Prostate gland (tissue), 2 donors: Measurements from ENCODE around the gene CWC25.

Source experiments
- POLR2A ChIP-seq: fragments of 450-650 bp; IDR thresholded peaks from one replicate; pipeline ENCODE4 v1.6.1; 2016; ENCODE audit warnings: antibody characterized with exemption, mild to moderate bottlenecking
- POLR2AphosphoS5 ChIP-seq: sonication (generic); formaldehyde crosslinking; IDR thresholded peaks from one replicate; pipeline ENCODE4 v1.6.1; 2017; ENCODE audit warnings: antibody characterized with exemption
- TF ChIP-seq, protein P1 (sequence below), 4 experiments: fragments of 200-600 bp in 2 of 4; fragments of 450-650 bp in 2 of 4; sonication (generic) in 2 of 4; IDR thresholded peaks; 1 replicate in 3 of 4; 2 replicates in 1 of 4; pipeline ENCODE4 v1.5.1; 2016 to 2019; ENCODE audit warnings: antibody characterized with exemption in 4 of 4, mild to moderate bottlenecking in 2 of 4, moderate library complexity in 2 of 4

DNA sequence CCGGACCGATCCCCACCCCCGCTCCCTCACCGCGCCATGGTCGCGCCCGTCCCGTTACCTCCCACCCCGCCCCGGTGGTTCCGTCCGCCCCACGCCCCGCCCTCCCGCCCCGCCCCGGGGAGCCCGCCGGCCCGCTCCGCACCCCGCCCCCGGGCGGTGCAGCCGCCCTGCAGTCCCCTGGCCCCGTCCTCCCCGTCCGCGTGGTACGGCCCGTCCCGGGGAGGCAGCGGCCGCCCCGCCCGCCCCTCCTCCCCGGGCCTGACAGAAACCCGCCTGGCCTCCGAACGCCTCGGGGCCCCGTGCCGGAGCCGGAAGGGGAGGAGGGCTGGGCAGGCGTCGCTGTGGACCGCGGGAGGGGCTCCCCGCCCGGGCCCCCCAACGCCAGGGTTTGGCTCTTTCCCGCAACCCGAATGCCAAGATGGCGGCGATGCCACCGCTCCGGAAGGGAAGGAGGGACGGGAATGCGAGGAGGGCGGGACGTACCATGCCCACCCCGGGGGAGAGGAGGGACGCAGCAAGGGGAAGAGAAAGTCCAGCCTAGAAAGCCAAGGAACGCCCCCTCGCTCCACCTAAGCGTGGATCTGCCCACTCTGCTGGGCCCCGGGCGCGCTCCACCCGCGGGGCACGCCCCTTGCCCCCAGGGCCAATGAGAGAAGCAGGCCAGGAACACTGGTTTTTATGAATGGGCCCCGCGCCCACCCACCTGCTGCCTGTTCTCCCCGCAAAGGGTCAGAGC lies 25.5 kb downstream of the CWC25 start, which contains the start of gene PIP4K2B:
- TF ChIP-seq POLR2A (no peak), POLR2AphosphoS5 (peak; percentile 91)
- TF ChIP-seq, protein P1, sequence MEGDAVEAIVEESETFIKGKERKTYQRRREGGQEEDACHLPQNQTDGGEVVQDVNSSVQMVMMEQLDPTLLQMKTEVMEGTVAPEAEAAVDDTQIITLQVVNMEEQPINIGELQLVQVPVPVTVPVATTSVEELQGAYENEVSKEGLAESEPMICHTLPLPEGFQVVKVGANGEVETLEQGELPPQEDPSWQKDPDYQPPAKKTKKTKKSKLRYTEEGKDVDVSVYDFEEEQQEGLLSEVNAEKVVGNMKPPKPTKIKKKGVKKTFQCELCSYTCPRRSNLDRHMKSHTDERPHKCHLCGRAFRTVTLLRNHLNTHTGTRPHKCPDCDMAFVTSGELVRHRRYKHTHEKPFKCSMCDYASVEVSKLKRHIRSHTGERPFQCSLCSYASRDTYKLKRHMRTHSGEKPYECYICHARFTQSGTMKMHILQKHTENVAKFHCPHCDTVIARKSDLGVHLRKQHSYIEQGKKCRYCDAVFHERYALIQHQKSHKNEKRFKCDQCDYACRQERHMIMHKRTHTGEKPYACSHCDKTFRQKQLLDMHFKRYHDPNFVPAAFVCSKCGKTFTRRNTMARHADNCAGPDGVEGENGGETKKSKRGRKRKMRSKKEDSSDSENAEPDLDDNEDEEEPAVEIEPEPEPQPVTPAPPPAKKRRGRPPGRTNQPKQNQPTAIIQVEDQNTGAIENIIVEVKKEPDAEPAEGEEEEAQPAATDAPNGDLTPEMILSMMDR (IDR thresholded peaks at IDR 0.05) = no peak
